ENCODE measurements around the gene MYMK.

Gene MYMK

DNA sequence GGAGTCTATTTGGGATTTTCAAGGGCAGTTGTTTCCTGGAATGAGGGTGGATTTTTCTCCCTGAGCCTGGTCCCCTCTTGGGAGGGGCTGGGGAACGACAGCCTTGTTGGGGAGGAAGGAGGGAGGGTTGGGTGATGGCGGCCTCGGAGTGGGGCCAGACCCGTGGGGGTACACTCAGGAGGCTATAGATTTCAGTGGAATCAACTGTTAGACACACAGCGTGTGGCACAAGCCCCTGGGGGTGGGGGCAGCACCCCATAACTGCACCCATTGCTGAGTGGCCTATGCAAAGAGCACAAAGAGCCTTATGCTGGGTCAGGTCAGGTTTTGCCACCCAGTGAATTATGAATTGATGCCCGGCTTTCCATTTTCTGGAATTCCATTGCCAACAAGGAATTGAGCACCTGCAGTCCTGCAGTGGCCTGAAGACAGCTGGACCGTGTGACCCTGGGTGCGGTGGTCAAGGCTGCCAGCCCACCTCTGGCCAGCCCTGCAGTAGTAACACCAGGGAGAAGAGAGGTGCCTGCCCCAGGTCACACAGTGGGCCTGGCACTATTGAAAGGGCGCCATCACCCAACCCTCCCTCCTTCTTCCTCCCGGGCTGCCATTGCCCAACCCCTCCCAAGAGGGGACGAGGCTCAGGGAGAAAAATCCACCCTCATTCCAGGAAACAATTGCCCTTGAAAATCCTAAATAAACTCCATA, 8.4 kb downstream of the MYMK start:
- H2BK120ac ChIP-seq (ENCODE audit: low read depth, low read length): no peak overlapping the region
- no peak overlapping the region for H2BK5ac ChIP-seq (ENCODE audit: low read length)
- H4K8ac ChIP-seq (ENCODE audit: low read depth, low read length): no peak overlapping the region
- H4K91ac ChIP-seq (ENCODE audit: low read depth, low read length, poor library complexity): no peak overlapping the region
- no peak for DNase-seq (ENCODE audit: low spot score)
- H3K4ac ChIP-seq (ENCODE audit: low read length): no peak overlapping the region
- H2AFZ ChIP-seq (ENCODE audit: low read length): no peak overlapping the region
- H3K23ac ChIP-seq (ENCODE audit: low read depth, low read length, poor library complexity): no peak overlapping the region
- H2BK15ac ChIP-seq (ENCODE audit: low read length): no peak overlapping the region
- H3K27ac ChIP-seq (replicated peaks; ENCODE audit: low read length): no peak overlapping the region
- H3K9me3 ChIP-seq (replicated peaks in 1 of 2; ENCODE audit: control insufficient read depth in 2 of 2, insufficient read depth in 1 of 2, low read depth in 1 of 2, low read length in 2 of 2): peaks cover 0 to 9% of the 10 kb centered on the region in 2 donors
- no peak overlapping the region for H2BK12ac ChIP-seq (ENCODE audit: low read length)
- H3K79me1 ChIP-seq (ENCODE audit: low read depth, low read length): peaks cover 9% of the 10 kb centered on the region
- no peak overlapping the region for H2AK5ac ChIP-seq (ENCODE audit: low read depth, low read length)
- no peak overlapping the region for H3K18ac ChIP-seq (ENCODE audit: low read length)
- no peak overlapping the region for H3K4me3 ChIP-seq (ENCODE audit: low read length in 2 of 2)
- peaks cover 0 to 4% of the 10 kb centered on the region in 2 donors for H3K36me3 ChIP-seq (replicated peaks in 1 of 2; ENCODE audit: control insufficient read depth in 2 of 2, insufficient read depth in 2 of 2, low read length in 2 of 2)
- no peak overlapping the region for H3K9ac ChIP-seq (ENCODE audit: low read depth, low read length, poor library complexity)
- no CpG with 5 or more reads among the region's 11 CpGs for WGBS, 2 donors (ENCODE audit: extremely low coverage in 2 of 2, insufficient read length in 2 of 2, insufficient replicate concordance in 1 of 2)
- H3K27me3 ChIP-seq (ENCODE audit: control insufficient read depth in 3 of 3, insufficient read depth in 3 of 3, low read depth in 1 of 3, low read length in 3 of 3): peaks cover 0 to 6% (median 2%) of the 10 kb centered on the region in 3 experiments
- H3K4me2 ChIP-seq (ENCODE audit: insufficient read depth, low read length, poor library complexity, severe bottlenecking): no peak overlapping the region
- no peak overlapping the region for H3K14ac ChIP-seq (ENCODE audit: low read length)
- H3K4me1 ChIP-seq (ENCODE audit: control insufficient read depth in 2 of 2, insufficient read depth in 1 of 2, low read depth in 1 of 2, low read length in 2 of 2): peaks cover 0 to 8% of the 10 kb centered on the region in 2 donors

DNA sequence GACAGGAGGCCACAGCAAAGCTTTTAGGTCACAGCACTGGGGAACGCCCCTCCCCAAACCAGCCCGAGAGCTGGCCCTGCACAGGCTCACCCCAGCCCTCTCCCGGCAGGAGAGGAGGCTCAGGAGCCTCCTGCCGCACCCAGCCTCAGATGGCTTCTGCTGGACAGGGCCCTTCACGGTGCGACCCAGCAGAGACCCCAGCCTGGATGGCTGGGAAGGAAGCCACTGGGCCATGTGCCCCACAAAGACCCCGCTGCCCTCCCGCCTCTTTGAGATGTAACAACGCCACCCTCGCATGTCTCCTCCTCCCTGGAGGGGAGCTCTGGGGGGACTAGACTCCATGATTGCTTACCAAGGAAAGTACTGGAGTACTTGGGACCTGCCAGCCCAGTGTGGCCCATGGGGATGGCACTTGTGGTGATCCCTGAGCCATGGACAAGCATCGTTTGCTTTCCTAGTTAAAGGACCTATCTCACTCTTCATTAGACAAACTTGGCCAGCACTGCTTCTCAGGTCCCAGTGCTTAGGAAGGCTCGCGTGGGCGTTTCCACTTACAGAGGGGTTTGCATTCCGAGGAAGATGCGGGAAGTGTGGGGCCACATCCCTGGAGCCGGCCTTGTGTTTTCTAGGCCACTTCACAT, 9.0 kb downstream of the MYMK start:
- H2BK12ac ChIP-seq (ENCODE audit: low read length): no peak overlapping the region
- peaks cover 0 to 4% of the 10 kb centered on the region in 2 donors for H3K36me3 ChIP-seq (replicated peaks in 1 of 2; ENCODE audit: control insufficient read depth in 2 of 2, insufficient read depth in 2 of 2, low read length in 2 of 2)
- no peak overlapping the region for H3K4me3 ChIP-seq (ENCODE audit: low read length in 2 of 2)
- H4K91ac ChIP-seq (ENCODE audit: low read depth, low read length, poor library complexity): no peak overlapping the region
- no peak overlapping the region for H3K4me2 ChIP-seq (ENCODE audit: insufficient read depth, low read length, poor library complexity, severe bottlenecking)
- H3K18ac ChIP-seq (ENCODE audit: low read length): peak overlapping the region; percentile 1
- peaks cover 9% of the 10 kb centered on the region for H3K79me1 ChIP-seq (ENCODE audit: low read depth, low read length)
- H2AFZ ChIP-seq (ENCODE audit: low read length): no peak overlapping the region
- H2BK120ac ChIP-seq (ENCODE audit: low read depth, low read length): no peak overlapping the region
- no peak for DNase-seq (ENCODE audit: low spot score)
- peaks cover 0 to 8% of the 10 kb centered on the region in 2 donors for H3K4me1 ChIP-seq (ENCODE audit: control insufficient read depth in 2 of 2, insufficient read depth in 1 of 2, low read depth in 1 of 2, low read length in 2 of 2)
- no peak overlapping the region for H2BK5ac ChIP-seq (ENCODE audit: low read length)
- H3K9me3 ChIP-seq (replicated peaks in 1 of 2; ENCODE audit: control insufficient read depth in 2 of 2, insufficient read depth in 1 of 2, low read depth in 1 of 2, low read length in 2 of 2): peaks cover 0 to 9% of the 10 kb centered on the region in 2 donors
- no CpG with 5 or more reads among the region's 17 CpGs for WGBS, 2 donors (ENCODE audit: extremely low coverage in 2 of 2, insufficient read length in 2 of 2, insufficient replicate concordance in 1 of 2)
- peaks cover 0 to 6% (median 2%) of the 10 kb centered on the region in 3 experiments for H3K27me3 ChIP-seq (ENCODE audit: control insufficient read depth in 3 of 3, insufficient read depth in 3 of 3, low read depth in 1 of 3, low read length in 3 of 3)
- H2BK15ac ChIP-seq (ENCODE audit: low read length): no peak overlapping the region
- H3K14ac ChIP-seq (ENCODE audit: low read length): no peak overlapping the region
- H3K4ac ChIP-seq (ENCODE audit: low read length): no peak overlapping the region
- no peak overlapping the region for H3K23ac ChIP-seq (ENCODE audit: low read depth, low read length, poor library complexity)
- H4K8ac ChIP-seq (ENCODE audit: low read depth, low read length): no peak overlapping the region
- H3K9ac ChIP-seq (ENCODE audit: low read depth, low read length, poor library complexity): no peak overlapping the region
- H2AK5ac ChIP-seq (ENCODE audit: low read depth, low read length): peak overlapping the region; percentile 9
- H3K27ac ChIP-seq (replicated peaks; ENCODE audit: low read length): no peak overlapping the region

DNA sequence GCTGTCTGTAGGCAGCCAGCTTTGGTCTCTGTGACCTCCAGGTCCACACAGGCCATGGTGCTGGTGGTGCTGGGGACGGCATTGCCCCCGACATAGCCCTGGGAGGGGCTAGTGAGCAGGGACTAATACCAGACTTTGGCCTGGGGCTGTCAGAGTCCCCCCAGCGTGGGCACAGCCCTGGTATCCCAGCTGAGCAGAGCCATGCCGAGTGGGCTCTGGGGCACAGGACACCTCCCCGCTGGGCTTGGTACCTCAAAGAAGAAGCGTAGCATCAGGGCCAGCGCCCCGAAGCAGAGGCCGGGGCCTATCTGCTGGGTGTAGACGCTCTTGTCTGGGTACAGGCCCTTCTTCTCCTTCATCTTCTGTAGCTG, 9.5 kb downstream of the MYMK start:
- Histone ChIP-seq H3K4me1 (ENCODE audit: control insufficient read depth in 2 of 2, insufficient read depth in 1 of 2, low read depth in 1 of 2, low read length in 2 of 2) (peaks cover 0 to 8% of the 10 kb centered on the region in 2 donors), H2AFZ (ENCODE audit: low read length) (no peak overlapping the region), H3K36me3 (replicated peaks in 1 of 2; ENCODE audit: control insufficient read depth in 2 of 2, insufficient read depth in 2 of 2, low read length in 2 of 2) (peaks cover 0 to 4% of the 10 kb centered on the region in 2 donors), H2BK5ac (ENCODE audit: low read length) (no peak overlapping the region), H3K4me2 (ENCODE audit: insufficient read depth, low read length, poor library complexity, severe bottlenecking) (no peak overlapping the region), H3K9ac (ENCODE audit: low read depth, low read length, poor library complexity) (no peak overlapping the region), H2BK12ac (ENCODE audit: low read length) (no peak overlapping the region), H4K8ac (ENCODE audit: low read depth, low read length) (no peak overlapping the region), H2BK15ac (ENCODE audit: low read length) (no peak overlapping the region), H2BK120ac (ENCODE audit: low read depth, low read length) (no peak overlapping the region), H3K4ac (ENCODE audit: low read length) (no peak overlapping the region), H3K27me3 (ENCODE audit: control insufficient read depth in 3 of 3, insufficient read depth in 3 of 3, low read depth in 1 of 3, low read length in 3 of 3) (peaks cover 0 to 6% (median 2%) of the 10 kb centered on the region in 3 experiments), H3K14ac (ENCODE audit: low read length) (no peak overlapping the region), H3K23ac (ENCODE audit: low read depth, low read length, poor library complexity) (no peak overlapping the region), H3K9me3 (replicated peaks in 1 of 2; ENCODE audit: control insufficient read depth in 2 of 2, insufficient read depth in 1 of 2, low read depth in 1 of 2, low read length in 2 of 2) (peaks cover 0 to 9% of the 10 kb centered on the region in 2 donors), H3K18ac (ENCODE audit: low read length) (no peak overlapping the region), H2AK5ac (ENCODE audit: low read depth, low read length) (no peak overlapping the region), H3K79me1 (ENCODE audit: low read depth, low read length) (peaks cover 9% of the 10 kb centered on the region), H3K4me3 (ENCODE audit: low read length in 2 of 2) (no peak overlapping the region), H4K91ac (ENCODE audit: low read depth, low read length, poor library complexity) (no peak overlapping the region), H3K27ac (replicated peaks; ENCODE audit: low read length) (no peak overlapping the region)
- no peak for DNase-seq (ENCODE audit: low spot score)
- no CpG with 5 or more reads among the region's 10 CpGs for WGBS, 2 donors (ENCODE audit: extremely low coverage in 2 of 2, insufficient read length in 2 of 2, insufficient replicate concordance in 1 of 2)

DNA sequence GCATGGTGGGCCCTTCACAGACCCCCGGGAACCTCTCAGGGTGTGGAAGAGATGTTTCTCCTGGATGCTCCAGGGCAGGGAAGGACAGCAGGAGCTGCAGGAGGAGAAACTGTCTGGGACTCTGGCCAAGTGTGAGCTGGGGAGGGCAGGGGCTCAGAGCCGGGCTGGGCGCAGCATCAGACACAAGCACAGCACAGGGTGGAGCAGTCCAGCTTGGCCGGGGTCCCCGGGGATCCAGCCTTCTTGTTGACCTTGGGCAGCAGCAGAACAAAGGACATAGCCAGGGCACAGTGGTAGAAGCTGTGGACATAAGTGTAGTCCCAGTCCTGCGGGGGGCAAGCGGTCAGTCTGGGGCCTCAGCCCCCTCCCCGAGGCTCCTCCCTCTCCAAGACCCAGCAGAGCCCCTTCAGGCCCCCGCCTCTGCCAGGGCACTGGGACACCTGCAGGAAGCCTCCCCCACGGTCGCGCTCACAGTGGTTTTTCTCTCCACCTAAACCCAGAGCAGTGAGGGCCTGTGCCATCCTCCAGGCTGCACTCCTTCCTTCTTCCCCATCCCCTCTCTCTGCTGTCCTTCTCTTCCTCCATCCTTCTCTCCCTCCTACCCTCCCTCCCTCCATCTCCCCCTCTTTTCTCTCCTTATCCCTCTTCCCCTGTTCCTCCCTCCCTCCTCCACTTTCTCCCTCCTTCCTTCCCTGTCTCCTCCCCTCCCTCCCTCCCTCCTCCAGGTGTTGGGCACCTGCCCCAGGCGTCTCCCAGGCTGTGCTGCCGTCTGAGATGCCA, 10.1 kb downstream of the MYMK start:
- no CpG with 5 or more reads among the region's 14 CpGs for WGBS, 2 donors (ENCODE audit: extremely low coverage in 2 of 2, insufficient read length in 2 of 2, insufficient replicate concordance in 1 of 2)
- H3K4me1 ChIP-seq (ENCODE audit: control insufficient read depth in 2 of 2, insufficient read depth in 1 of 2, low read depth in 1 of 2, low read length in 2 of 2): peaks cover 5 to 11% of the 10 kb centered on the region in 2 donors
- no peak overlapping the region for H3K27ac ChIP-seq (replicated peaks; ENCODE audit: low read length)
- H3K36me3 ChIP-seq (replicated peaks in 1 of 2; ENCODE audit: control insufficient read depth in 2 of 2, insufficient read depth in 2 of 2, low read length in 2 of 2): peaks cover 0 to 4% of the 10 kb centered on the region in 2 donors
- H4K91ac ChIP-seq (ENCODE audit: low read depth, low read length, poor library complexity): no peak overlapping the region
- peaks cover 9% of the 10 kb centered on the region for H3K79me1 ChIP-seq (ENCODE audit: low read depth, low read length)
- no peak overlapping the region for H2BK15ac ChIP-seq (ENCODE audit: low read length)
- DNase-seq (ENCODE audit: low spot score): no peak
- peaks cover 0 to 9% of the 10 kb centered on the region in 2 donors for H3K9me3 ChIP-seq (replicated peaks in 1 of 2; ENCODE audit: control insufficient read depth in 2 of 2, insufficient read depth in 1 of 2, low read depth in 1 of 2, low read length in 2 of 2)
- H3K18ac ChIP-seq (ENCODE audit: low read length): no peak overlapping the region
- peak overlapping the region; percentile 91 for H2AK5ac ChIP-seq (ENCODE audit: low read depth, low read length)
- no peak overlapping the region for H3K4ac ChIP-seq (ENCODE audit: low read length)
- no peak overlapping the region for H3K4me2 ChIP-seq (ENCODE audit: insufficient read depth, low read length, poor library complexity, severe bottlenecking)
- peaks cover 0 to 8% (median 2%) of the 10 kb centered on the region in 3 experiments for H3K27me3 ChIP-seq (ENCODE audit: control insufficient read depth in 3 of 3, insufficient read depth in 3 of 3, low read depth in 1 of 3, low read length in 3 of 3)
- no peak overlapping the region for H3K14ac ChIP-seq (ENCODE audit: low read length)
- H2AFZ ChIP-seq (ENCODE audit: low read length): no peak overlapping the region
- no peak overlapping the region for H4K8ac ChIP-seq (ENCODE audit: low read depth, low read length)
- H2BK120ac ChIP-seq (ENCODE audit: low read depth, low read length): no peak overlapping the region
- no peak overlapping the region for H3K9ac ChIP-seq (ENCODE audit: low read depth, low read length, poor library complexity)
- no peak overlapping the region for H2BK12ac ChIP-seq (ENCODE audit: low read length)
- H3K4me3 ChIP-seq (ENCODE audit: low read length in 2 of 2): no peak overlapping the region
- no peak overlapping the region for H3K23ac ChIP-seq (ENCODE audit: low read depth, low read length, poor library complexity)
- H2BK5ac ChIP-seq (ENCODE audit: low read length): no peak overlapping the region
